Activated naive CD4-positive, alpha-beta T cell treated with anti-CD3 and anti-CD28 coated beads, Interleukin-2, amount 10 ng/mL, durations not matched to agents 7 days and 5 days (primary cell): ENCODE results near the gene ZHX3.
"Not testable (repeated sequence)": the region's sequence is repeated elsewhere in the genome, so short reads cannot be mapped to it uniquely, and the experiment has no call there.

Experiments
- CTCF ChIA-PET: fragments of 350-600 bp; sonication (Branson Sonifier 250); formaldehyde crosslinking; loops from one replicate; lab custom pipeline; 2021; ENCODE audit warnings: antibody characterized with exemption; lab: Charles Lee
- DNase-seq: peaks from one replicate; pipeline ENCODE4 v3.0.0-alpha.2; 2020
- H3K27ac Mint-ChIP-seq: one replicate; pipeline ENCODE4 v1.8.0; 2021; ENCODE audit warnings: mild to moderate bottlenecking, moderate library complexity, mixed read lengths
- H3K27me3 Mint-ChIP-seq: one replicate; pipeline ENCODE4 v1.8.0; 2021; ENCODE audit warnings: mild to moderate bottlenecking, mixed read lengths
- H3K36me3 Mint-ChIP-seq: one replicate; pipeline ENCODE4 v1.8.0; 2021; ENCODE audit warnings: mixed read lengths
- H3K4me1 Mint-ChIP-seq: one replicate; pipeline ENCODE4 v1.8.0; 2021; ENCODE audit warnings: mixed read lengths
- H3K4me3 Mint-ChIP-seq: one replicate; pipeline ENCODE4 v1.8.0; 2021; ENCODE audit warnings: mild to moderate bottlenecking, moderate library complexity, mixed read lengths
- H3K9me3 Mint-ChIP-seq: one replicate; pipeline ENCODE4 v1.8.0; 2021; ENCODE audit warnings: mixed read lengths

The ZHX3 gene

GRCh38 chr20:41260734-41261220, 56.8 kb downstream of the ZHX3 start:
- Mint-ChIP-seq H3K9me3 (no peaks in the 10 kb centered on the region), H3K4me1 (no peaks in the 10 kb centered on the region), H3K36me3 (no peaks in the 10 kb centered on the region), H3K27me3 (no peaks in the 10 kb centered on the region), H3K27ac (no peak overlapping the region), H3K4me3 (no peak overlapping the region)
- DNase-seq: no peak
- CTCF ChIA-PET: no interaction called here

DNA sequence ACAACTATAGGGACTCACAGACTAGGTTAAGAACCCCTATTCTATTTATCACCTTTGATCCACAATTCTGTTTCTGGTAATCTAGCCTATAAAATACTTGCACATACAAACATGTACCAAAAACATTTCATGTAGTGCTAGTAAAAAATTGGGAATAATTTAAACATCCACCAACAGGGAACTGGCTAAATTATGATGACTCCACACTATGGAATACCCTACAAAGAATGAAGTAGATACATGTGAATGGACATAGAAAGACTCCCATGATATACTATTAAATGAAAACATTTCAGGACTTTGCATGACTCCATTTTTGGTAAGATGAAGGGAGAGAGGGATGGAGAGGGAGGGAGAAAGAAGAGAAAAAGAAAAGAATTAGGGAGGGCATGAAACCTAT, 58.2 kb downstream of the ZHX3 start:
- Mint-ChIP-seq H3K4me3 (no peak overlapping the region), H3K27ac (no peak overlapping the region), H3K9me3 (no peaks in the 10 kb centered on the region), H3K4me1 (no peaks in the 10 kb centered on the region), H3K36me3 (no peaks in the 10 kb centered on the region), H3K27me3 (no peaks in the 10 kb centered on the region)
- CTCF ChIA-PET: no interaction called here
- DNase-seq: no peak

DNA sequence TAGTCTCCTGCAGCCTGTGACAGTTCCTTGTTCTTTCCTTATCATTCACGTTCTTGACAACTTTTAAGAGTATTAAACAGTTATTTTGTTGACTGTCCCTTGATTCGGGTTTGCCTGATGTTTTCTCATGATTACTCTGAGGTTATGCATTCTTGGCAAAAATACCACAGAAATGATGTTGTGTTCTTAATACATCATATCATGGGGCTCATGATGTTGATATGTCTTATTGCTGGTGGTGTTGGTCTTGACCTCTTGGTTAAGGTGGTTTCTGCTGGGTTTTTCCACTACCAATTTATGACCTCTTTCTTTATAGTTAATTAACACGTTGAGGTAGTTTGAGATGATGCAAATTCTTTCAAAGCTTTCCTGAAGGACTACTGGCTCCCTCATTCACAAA, 59.1 kb downstream of the ZHX3 start:
- CTCF ChIA-PET: no interaction called here
- no peaks in the 10 kb centered on the region for H3K4me1 Mint-ChIP-seq
- DNase-seq: no peak
- H3K4me3 Mint-ChIP-seq: no peak overlapping the region
- H3K36me3 Mint-ChIP-seq: no peaks in the 10 kb centered on the region
- H3K27ac Mint-ChIP-seq: no peak overlapping the region
- no peaks in the 10 kb centered on the region for H3K27me3 Mint-ChIP-seq
- no peaks in the 10 kb centered on the region for H3K9me3 Mint-ChIP-seq

GRCh38 chr20:41256516-41256915, 61.0 kb downstream of the ZHX3 start:
- H3K27me3 Mint-ChIP-seq: no peaks in the 10 kb centered on the region
- CTCF ChIA-PET: no interaction called here
- no peaks in the 10 kb centered on the region for H3K4me1 Mint-ChIP-seq
- DNase-seq: no peak
- no peaks in the 10 kb centered on the region for H3K36me3 Mint-ChIP-seq
- no peaks in the 10 kb centered on the region for H3K9me3 Mint-ChIP-seq
- H3K27ac Mint-ChIP-seq: no peak overlapping the region
- H3K4me3 Mint-ChIP-seq: no peak overlapping the region

- H3K27me3 Mint-ChIP-seq: no peaks in the 10 kb centered on the region
- no peak overlapping the region for H3K27ac Mint-ChIP-seq
- CTCF ChIA-PET: interaction anchor here (0.6 kb wide), 1 partner anchor 360 kb away, joined by 3 read pairs; no protein-coding TSS in a partner anchor
- H3K4me1 Mint-ChIP-seq: no peaks in the 10 kb centered on the region
- no peaks in the 10 kb centered on the region for H3K9me3 Mint-ChIP-seq
- no peak for DNase-seq
- no peaks in the 10 kb centered on the region for H3K36me3 Mint-ChIP-seq
- no peak overlapping the region for H3K4me3 Mint-ChIP-seq
Observed at GRCh38 chr20:41255655-41256054, 61.9 kb downstream of the ZHX3 start.

GRCh38 chr20:41249411-41250281, 67.9 kb downstream of the ZHX3 start:
- no peak overlapping the region for H3K4me3 Mint-ChIP-seq
- CTCF ChIA-PET: no interaction called here
- H3K9me3 Mint-ChIP-seq: no peaks in the 10 kb centered on the region
- DNase-seq: no peak
- H3K27me3 Mint-ChIP-seq: no peaks in the 10 kb centered on the region
- H3K4me1 Mint-ChIP-seq: peaks cover 2% of the 10 kb centered on the region
- no peak overlapping the region for H3K27ac Mint-ChIP-seq
- no peaks in the 10 kb centered on the region for H3K36me3 Mint-ChIP-seq

GRCh38 chr20:41248368-41249024, 69.0 kb downstream of the ZHX3 start:
- no peak for DNase-seq
- peaks cover 2% of the 10 kb centered on the region for H3K4me1 Mint-ChIP-seq
- H3K27ac Mint-ChIP-seq: no peak overlapping the region
- no peaks in the 10 kb centered on the region for H3K9me3 Mint-ChIP-seq
- no peaks in the 10 kb centered on the region for H3K36me3 Mint-ChIP-seq
- no peak overlapping the region for H3K4me3 Mint-ChIP-seq
- no peaks in the 10 kb centered on the region for H3K27me3 Mint-ChIP-seq
- CTCF ChIA-PET: no interaction called here

- Mint-ChIP-seq H3K9me3 (no peaks in the 10 kb centered on the region), H3K27me3 (no peaks in the 10 kb centered on the region), H3K27ac (no peak overlapping the region), H3K4me1 (peaks cover 7% of the 10 kb centered on the region), H3K36me3 (no peaks in the 10 kb centered on the region), H3K4me3 (no peak overlapping the region)
- no peak for DNase-seq
- CTCF ChIA-PET: no interaction called here
Observed at GRCh38 chr20:41247523-41248367, 69.8 kb downstream of the ZHX3 start.

DNA sequence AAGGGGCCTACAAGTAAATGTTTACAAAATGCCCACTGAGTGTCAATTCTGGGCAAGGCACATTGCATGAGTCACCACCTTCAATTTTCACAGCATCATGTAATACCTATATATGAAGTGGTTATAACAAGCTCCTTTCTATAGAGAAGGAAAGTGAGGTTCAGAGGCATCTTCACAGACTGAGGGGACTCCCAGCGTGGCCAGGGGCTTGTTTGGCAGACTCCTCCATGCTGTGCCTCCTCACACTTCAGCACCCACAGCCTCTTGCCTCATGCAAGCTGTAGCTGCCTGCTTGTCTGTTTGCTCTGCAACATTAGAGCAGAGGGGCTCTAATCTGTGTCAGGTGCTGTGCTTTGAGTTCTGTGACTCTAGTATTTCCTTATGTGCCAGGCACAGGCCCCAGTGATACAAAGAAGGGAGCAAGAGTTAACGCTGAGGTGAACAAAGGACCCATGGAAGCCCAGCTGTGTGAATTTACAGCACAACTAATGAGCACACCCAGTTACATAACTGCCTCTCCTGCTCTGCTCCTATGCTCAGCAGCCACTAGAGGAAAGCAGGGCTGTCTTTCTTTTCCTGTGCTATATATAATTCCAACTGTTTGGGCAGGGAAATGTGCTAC, 72.3 kb downstream of the ZHX3 start:
- Mint-ChIP-seq H3K9me3 (no peaks in the 10 kb centered on the region), H3K4me1 (peaks cover 16% of the 10 kb centered on the region), H3K27ac (no peak overlapping the region), H3K27me3 (no peaks in the 10 kb centered on the region), H3K36me3 (no peaks in the 10 kb centered on the region), H3K4me3 (no peak overlapping the region)
- CTCF ChIA-PET: interaction anchor here (1.5 kb wide), 1 partner anchor 14 kb away, joined by 3 read pairs; no protein-coding TSS in a partner anchor
- DNase-seq: no peak

DNA sequence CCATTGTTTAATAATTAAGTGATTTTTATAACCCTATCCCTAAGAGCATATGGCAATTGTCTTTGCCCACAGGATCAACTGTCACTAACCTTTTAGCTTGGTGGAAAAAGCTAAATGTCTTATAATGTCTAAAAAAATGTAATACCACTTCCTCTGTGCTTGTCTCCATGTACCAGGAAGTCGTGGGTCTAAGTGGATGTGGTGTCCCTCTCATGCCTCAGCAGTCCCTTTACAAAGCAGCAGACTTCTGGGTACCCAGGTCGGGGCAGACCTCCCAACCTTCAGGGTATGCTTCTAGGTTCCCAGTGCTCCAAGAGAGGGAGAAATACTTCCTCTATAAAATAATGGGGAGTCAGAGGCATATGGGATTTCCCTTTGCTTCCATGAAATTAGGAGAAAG, 74.7 kb downstream of the ZHX3 start:
- DNase-seq: no peak
- Mint-ChIP-seq H3K27me3 (no peaks in the 10 kb centered on the region), H3K9me3 (no peaks in the 10 kb centered on the region), H3K4me3 (no peak overlapping the region), H3K36me3 (no peaks in the 10 kb centered on the region), H3K27ac (peak overlapping the region; percentile 44), H3K4me1 (peaks cover 13% of the 10 kb centered on the region)
- CTCF ChIA-PET: interaction anchor here (0.8 to 2.8 kb wide), 3 partner anchors 10 to 108 kb away, joined by 3 to 13 read pairs (median 3); no protein-coding TSS in a partner anchor

DNA sequence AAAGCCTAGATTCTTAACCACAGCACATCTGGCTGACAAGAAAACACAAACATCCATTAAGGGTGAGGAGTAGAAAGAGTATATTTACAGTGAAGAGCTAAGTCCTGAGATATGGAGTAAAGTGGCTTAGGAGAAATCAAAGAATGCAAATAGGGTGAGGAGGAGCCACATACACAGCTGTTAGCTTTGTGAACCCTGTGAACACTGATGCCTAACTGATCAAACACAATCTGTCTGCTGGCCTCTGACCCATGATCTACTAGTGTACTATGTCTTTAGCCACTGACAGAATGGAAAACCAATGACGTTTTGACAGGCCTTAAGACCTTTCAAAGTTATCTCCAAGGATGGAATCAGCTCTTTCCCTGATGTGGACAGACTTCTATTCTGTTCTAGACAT, 75.2 kb downstream of the ZHX3 start:
- Mint-ChIP-seq H3K9me3 (no peaks in the 10 kb centered on the region), H3K27ac (no peak overlapping the region), H3K4me1 (peaks cover 13% of the 10 kb centered on the region), H3K36me3 (no peaks in the 10 kb centered on the region), H3K27me3 (no peaks in the 10 kb centered on the region), H3K4me3 (no peak overlapping the region)
- CTCF ChIA-PET: interaction anchor here (0.8 to 2.8 kb wide), 3 partner anchors 10 to 107 kb away, joined by 3 to 13 read pairs (median 3); no protein-coding TSS in a partner anchor
- no peak for DNase-seq

DNA sequence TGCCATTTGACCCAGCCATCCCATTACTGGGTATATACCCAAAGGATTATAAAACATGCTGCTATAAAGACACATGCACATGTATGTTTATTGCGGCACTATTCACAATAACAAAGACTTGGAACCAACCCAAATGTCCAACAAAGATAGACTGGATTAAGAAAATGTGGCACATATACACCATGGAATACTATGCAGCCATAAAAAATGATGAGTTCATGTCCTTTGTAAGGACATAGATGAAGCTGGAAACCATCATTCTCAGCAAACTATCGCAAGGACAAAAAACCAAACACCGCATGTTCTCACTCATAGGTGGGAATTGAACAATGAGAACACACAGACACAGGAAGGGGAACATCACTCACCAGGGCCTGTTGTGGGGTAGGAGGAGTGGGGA, 80.3 kb downstream of the ZHX3 start:
- H3K27ac Mint-ChIP-seq, H3K36me3 Mint-ChIP-seq, H3K27me3 Mint-ChIP-seq, DNase-seq, H3K9me3 Mint-ChIP-seq, H3K4me3 Mint-ChIP-seq, CTCF ChIA-PET: not testable (repeated sequence)
- peaks cover 15% of the 10 kb centered on the region for H3K4me1 Mint-ChIP-seq

DNA sequence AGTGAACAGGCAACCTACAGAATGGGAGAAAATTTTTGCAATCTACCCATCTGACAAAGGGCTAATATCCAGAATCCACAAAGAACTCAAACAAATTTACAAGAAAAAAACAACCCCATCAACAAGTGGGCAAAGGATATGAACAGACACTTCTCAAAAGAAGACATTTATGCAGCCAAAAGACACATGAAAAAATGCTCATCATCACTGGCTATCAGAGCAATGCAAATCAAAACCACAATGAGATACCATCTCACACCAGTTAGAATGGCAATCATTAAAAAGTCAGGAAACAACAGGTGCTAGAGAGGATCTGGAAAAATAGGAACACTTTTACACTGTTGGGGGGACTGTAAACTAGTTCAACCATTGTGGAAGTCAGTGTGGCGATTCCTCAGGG, 80.7 kb downstream of the ZHX3 start:
- H3K27me3 Mint-ChIP-seq, H3K9me3 Mint-ChIP-seq, H3K27ac Mint-ChIP-seq, H3K36me3 Mint-ChIP-seq, DNase-seq, H3K4me3 Mint-ChIP-seq, CTCF ChIA-PET: not testable (repeated sequence)
- H3K4me1 Mint-ChIP-seq: peaks cover 16% of the 10 kb centered on the region
